ENCODE data around the gene FOXO1.

FOXO1 gene

DNA sequence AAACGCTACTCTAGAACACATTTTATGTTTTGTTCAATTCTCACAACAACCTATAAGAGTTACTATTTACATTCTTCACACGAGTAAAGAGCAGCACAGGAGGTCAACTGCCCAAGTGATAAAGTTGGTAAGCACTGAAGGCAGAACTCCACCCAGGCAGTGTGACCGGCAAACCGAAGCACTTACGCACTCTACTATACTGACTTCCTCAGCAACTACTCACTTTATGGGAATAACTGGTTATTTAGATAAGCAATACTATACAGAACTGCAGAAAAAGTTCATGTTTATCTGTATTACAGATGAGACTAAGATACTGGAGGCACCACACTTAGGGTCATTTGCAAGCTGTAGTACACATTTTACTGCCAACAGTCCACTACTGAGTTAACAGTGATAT, 28.8 kb downstream of the FOXO1 start:
- Histone ChIP-seq H3K4me1 (ENCODE audit: insufficient read depth, low read length, poor library complexity, severe bottlenecking) (peaks cover 22% of the 10 kb centered on the region), H4K20me1 (ENCODE audit: insufficient read depth, low read length, poor library complexity, severe bottlenecking) (no peaks in the 10 kb centered on the region), H3K4me2 (ENCODE audit: low read depth, low read length, poor library complexity, severe bottlenecking) (no peak overlapping the region), H3K9me3 (ENCODE audit: insufficient read depth, low read depth, low read length) (no peaks in the 10 kb centered on the region), H3K27me3 (ENCODE audit: insufficient read depth, low read length, poor library complexity, severe bottlenecking) (no peaks in the 10 kb centered on the region), H3K4me3 (ENCODE audit: low read length, poor library complexity, severe bottlenecking) (no peak overlapping the region), H3K9me2 (replicated peaks; ENCODE audit: low read depth, low read length) (no peaks in the 10 kb centered on the region), H2AFZ (ENCODE audit: low read length) (no peak overlapping the region), H3F3A (ENCODE audit: low read depth) (no peaks in the 10 kb centered on the region), H3K9ac (ENCODE audit: low read depth, low read length, poor library complexity, severe bottlenecking) (no peak overlapping the region), H3K36me3 (ENCODE audit: insufficient read depth, low read length) (no peaks in the 10 kb centered on the region), H3K79me2 (ENCODE audit: insufficient read depth, low read length) (peaks cover 7% of the 10 kb centered on the region)
- TF ChIP-seq, protein P1, sequence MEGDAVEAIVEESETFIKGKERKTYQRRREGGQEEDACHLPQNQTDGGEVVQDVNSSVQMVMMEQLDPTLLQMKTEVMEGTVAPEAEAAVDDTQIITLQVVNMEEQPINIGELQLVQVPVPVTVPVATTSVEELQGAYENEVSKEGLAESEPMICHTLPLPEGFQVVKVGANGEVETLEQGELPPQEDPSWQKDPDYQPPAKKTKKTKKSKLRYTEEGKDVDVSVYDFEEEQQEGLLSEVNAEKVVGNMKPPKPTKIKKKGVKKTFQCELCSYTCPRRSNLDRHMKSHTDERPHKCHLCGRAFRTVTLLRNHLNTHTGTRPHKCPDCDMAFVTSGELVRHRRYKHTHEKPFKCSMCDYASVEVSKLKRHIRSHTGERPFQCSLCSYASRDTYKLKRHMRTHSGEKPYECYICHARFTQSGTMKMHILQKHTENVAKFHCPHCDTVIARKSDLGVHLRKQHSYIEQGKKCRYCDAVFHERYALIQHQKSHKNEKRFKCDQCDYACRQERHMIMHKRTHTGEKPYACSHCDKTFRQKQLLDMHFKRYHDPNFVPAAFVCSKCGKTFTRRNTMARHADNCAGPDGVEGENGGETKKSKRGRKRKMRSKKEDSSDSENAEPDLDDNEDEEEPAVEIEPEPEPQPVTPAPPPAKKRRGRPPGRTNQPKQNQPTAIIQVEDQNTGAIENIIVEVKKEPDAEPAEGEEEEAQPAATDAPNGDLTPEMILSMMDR (conservative IDR thresholded peaks at IDR 0.05; ENCODE audit: low read length) = no peak
- TF ChIP-seq EZH2phosphoT487 (IDR thresholded peaks at IDR 0.05; ENCODE audit: borderline replicate concordance) = no peak

DNA sequence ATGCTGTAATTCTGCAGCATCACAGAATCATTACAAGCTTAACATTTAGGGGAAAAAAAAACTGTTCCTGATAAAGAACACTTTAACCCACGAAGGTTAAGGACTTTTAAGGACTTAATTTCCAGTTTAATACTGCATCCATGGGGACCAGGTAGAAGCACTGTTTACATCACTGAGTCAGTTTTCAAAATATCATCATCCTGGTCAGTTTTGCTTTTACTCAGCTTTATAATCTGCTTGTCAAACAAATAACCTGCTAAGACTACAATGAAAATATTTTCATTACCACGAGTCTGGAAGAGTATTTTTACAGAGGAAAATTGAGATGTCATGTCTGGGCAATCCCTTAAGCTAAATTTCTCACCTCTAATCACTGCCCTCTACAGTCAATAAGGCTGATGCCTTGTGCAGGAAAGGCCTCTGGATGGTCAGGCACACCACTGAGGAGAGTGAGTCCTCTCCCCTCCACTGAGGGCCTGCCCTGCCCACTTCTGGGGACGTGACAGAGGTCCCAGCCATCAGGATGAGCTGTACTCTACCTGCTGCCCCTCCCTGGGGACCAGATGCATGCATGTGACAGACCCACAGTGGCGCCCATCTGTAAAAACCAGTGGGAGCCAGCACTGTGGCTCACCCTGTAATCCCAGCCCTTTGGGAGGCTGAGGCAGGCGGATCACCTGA, 31.0 kb downstream of the FOXO1 start:
- no peaks in the 10 kb centered on the region for H4K20me1 ChIP-seq (ENCODE audit: insufficient read depth, low read length, poor library complexity, severe bottlenecking)
- no peak overlapping the region for H3K4me3 ChIP-seq (ENCODE audit: low read length, poor library complexity, severe bottlenecking)
- no peak overlapping the region for H3K9ac ChIP-seq (ENCODE audit: low read depth, low read length, poor library complexity, severe bottlenecking)
- H3F3A ChIP-seq (ENCODE audit: low read depth) = no peaks in the 10 kb centered on the region
- H3K36me3 ChIP-seq (ENCODE audit: insufficient read depth, low read length) = no peaks in the 10 kb centered on the region
- no peak overlapping the region for H2AFZ ChIP-seq (ENCODE audit: low read length)
- H3K4me1 ChIP-seq (ENCODE audit: insufficient read depth, low read length, poor library complexity, severe bottlenecking) = peaks cover 17% of the 10 kb centered on the region
- H3K4me2 ChIP-seq (ENCODE audit: low read depth, low read length, poor library complexity, severe bottlenecking) = no peak overlapping the region
- no peaks in the 10 kb centered on the region for H3K9me3 ChIP-seq (ENCODE audit: insufficient read depth, low read depth, low read length)
- no peaks in the 10 kb centered on the region for H3K9me2 ChIP-seq (replicated peaks; ENCODE audit: low read depth, low read length)
- peaks cover 12% of the 10 kb centered on the region for H3K79me2 ChIP-seq (ENCODE audit: insufficient read depth, low read length)
- no peaks in the 10 kb centered on the region for H3K27me3 ChIP-seq (ENCODE audit: insufficient read depth, low read length, poor library complexity, severe bottlenecking)
- TF ChIP-seq EZH2phosphoT487 (IDR thresholded peaks at IDR 0.05; ENCODE audit: borderline replicate concordance) = no peak
- TF ChIP-seq, protein P1 (conservative IDR thresholded peaks at IDR 0.05; ENCODE audit: low read length) = no peak

DNA sequence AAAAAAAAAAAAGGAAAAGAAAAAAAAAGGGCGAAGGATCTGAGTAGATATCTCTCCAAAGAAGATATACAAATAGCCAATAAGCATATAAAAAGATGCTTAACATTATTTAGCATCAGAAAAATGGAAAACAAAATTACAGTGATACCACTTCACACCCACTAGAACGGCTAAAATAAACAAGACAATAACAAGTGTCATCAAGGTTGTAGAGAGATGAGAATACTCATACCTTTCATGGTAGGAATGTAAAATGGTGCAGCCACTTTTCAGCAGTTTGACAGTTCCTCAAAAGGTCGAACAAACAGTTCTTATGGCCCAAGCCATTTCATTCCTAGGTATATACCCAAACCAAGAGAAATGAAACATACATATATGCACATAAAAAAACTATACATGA, 33.5 kb downstream of the FOXO1 start:
- H3K36me3 ChIP-seq (ENCODE audit: insufficient read depth, low read length) = no peaks in the 10 kb centered on the region
- H3F3A ChIP-seq (ENCODE audit: low read depth) = no peaks in the 10 kb centered on the region
- H3K27me3 ChIP-seq (ENCODE audit: insufficient read depth, low read length, poor library complexity, severe bottlenecking) = no peaks in the 10 kb centered on the region
- no peaks in the 10 kb centered on the region for H3K9me3 ChIP-seq (ENCODE audit: insufficient read depth, low read depth, low read length)
- no peaks in the 10 kb centered on the region for H3K9me2 ChIP-seq (replicated peaks; ENCODE audit: low read depth, low read length)
- H3K9ac ChIP-seq (ENCODE audit: low read depth, low read length, poor library complexity, severe bottlenecking) = no peak overlapping the region
- no peak overlapping the region for H3K4me3 ChIP-seq (ENCODE audit: low read length, poor library complexity, severe bottlenecking)
- H3K4me2 ChIP-seq (ENCODE audit: low read depth, low read length, poor library complexity, severe bottlenecking) = no peak overlapping the region
- no peak overlapping the region for H2AFZ ChIP-seq (ENCODE audit: low read length)
- peaks cover 18% of the 10 kb centered on the region for H3K4me1 ChIP-seq (ENCODE audit: insufficient read depth, low read length, poor library complexity, severe bottlenecking)
- H4K20me1 ChIP-seq (ENCODE audit: insufficient read depth, low read length, poor library complexity, severe bottlenecking) = no peaks in the 10 kb centered on the region
- H3K79me2 ChIP-seq (ENCODE audit: insufficient read depth, low read length) = peaks cover 13% of the 10 kb centered on the region
- no peak for TF ChIP-seq EZH2phosphoT487 (IDR thresholded peaks at IDR 0.05; ENCODE audit: borderline replicate concordance)
- TF ChIP-seq, protein P1 (conservative IDR thresholded peaks at IDR 0.05; ENCODE audit: low read length) = no peak
